Measurements from ENCODE around the gene GRIPAP1. TPM values are rescaled to one million over a fixed set of nuclear protein-coding genes. Genes with fewer than 3 reads are reported as not detected.

Gene GRIPAP1, protein sequence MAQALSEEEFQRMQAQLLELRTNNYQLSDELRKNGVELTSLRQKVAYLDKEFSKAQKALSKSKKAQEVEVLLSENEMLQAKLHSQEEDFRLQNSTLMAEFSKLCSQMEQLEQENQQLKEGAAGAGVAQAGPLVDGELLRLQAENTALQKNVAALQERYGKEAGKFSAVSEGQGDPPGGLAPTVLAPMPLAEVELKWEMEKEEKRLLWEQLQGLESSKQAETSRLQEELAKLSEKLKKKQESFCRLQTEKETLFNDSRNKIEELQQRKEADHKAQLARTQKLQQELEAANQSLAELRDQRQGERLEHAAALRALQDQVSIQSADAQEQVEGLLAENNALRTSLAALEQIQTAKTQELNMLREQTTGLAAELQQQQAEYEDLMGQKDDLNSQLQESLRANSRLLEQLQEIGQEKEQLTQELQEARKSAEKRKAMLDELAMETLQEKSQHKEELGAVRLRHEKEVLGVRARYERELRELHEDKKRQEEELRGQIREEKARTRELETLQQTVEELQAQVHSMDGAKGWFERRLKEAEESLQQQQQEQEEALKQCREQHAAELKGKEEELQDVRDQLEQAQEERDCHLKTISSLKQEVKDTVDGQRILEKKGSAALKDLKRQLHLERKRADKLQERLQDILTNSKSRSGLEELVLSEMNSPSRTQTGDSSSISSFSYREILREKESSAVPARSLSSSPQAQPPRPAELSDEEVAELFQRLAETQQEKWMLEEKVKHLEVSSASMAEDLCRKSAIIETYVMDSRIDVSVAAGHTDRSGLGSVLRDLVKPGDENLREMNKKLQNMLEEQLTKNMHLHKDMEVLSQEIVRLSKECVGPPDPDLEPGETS
- total RNA-seq (34.7 and 67.3 TPM in 2 replicates), polyA plus RNA-seq (44.8 and 65.4 TPM in 2 replicates)

DNA sequence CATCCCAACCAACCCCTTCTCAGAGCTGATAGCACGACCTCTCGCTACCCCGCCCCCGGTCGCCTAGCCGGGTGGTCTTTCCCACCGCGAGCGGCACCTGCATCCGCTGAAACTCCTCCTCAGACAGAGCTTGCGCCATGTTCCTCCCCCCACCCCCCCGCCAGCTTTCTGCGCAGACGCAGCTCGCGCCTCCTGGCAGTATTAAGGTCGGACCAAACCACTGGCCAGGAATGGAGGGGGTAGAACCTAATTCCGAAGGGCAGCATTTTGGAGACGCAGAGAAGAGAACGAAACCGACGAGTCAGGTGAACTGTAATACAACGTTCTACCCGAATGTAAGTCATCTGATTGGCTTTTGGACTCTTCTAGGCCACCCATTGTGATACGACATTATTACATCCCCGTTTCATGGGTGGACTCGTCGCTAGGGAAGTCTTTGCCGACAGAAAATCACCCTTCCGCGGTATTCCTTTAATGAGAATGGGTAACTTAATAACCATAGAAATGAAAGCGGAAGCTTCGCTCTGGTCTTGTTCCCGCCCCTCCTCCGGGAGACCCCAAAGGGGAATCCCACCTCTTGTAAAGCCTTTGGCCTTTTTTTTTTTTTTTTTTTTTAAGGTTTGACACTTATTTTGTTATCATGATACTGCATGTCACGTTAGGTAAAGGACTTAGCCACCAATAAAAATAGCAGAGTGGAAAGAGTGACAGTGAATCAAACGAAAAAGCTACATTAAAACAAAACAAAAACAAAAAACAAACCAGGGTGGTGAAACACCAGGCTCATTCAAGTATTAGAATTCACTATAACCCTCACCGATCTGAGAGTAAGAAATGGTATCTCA is at the start of gene GRIPAP1:
GRIPAP1 (minus strand) TSS at position 174 of the 845 bp plus-strand sequence; CDS start at position 139, 35 bp downstream.
- H3K27ac ChIP-seq, result peak within 1 kb of the TSS; percentile 97
- peak within 1 kb of the TSS; percentile 72 for H3K4me3 ChIP-seq
- no peaks in the 10 kb centered on the region for H3K36me3 ChIP-seq
- H3K4me1 ChIP-seq (ENCODE audit: low read depth), result no peaks in the 10 kb centered on the region
- peak; percentile 87 to 91 for DNase-seq (ENCODE audit: low read depth in 1 of 2, low spot score in 1 of 2)
- no peaks in the 10 kb centered on the region for H3K9me3 ChIP-seq (ENCODE audit: low read depth)
- TF ChIP-seq, protein P1, sequence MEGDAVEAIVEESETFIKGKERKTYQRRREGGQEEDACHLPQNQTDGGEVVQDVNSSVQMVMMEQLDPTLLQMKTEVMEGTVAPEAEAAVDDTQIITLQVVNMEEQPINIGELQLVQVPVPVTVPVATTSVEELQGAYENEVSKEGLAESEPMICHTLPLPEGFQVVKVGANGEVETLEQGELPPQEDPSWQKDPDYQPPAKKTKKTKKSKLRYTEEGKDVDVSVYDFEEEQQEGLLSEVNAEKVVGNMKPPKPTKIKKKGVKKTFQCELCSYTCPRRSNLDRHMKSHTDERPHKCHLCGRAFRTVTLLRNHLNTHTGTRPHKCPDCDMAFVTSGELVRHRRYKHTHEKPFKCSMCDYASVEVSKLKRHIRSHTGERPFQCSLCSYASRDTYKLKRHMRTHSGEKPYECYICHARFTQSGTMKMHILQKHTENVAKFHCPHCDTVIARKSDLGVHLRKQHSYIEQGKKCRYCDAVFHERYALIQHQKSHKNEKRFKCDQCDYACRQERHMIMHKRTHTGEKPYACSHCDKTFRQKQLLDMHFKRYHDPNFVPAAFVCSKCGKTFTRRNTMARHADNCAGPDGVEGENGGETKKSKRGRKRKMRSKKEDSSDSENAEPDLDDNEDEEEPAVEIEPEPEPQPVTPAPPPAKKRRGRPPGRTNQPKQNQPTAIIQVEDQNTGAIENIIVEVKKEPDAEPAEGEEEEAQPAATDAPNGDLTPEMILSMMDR (IDR thresholded peaks at IDR 0.05; ENCODE audit: low read depth, low read length), result no peak
- H3K27me3 ChIP-seq, result no peaks in the 10 kb centered on the region

DNA sequence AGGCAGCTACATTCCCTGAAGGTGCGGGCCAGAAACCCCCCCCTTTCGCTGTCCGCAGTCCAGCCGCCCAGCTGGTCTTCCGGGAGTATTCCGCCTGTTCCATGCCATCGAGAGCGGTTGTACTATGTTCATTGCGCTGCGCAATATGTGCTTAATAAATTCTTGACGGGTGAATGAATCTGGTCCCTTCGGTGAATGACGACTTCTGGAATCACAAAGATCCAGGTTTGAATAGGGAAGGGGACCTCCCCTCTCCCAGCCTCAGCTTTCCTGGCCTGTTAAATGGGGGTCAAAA is 41.9 kb upstream of the GRIPAP1 start:
- Histone ChIP-seq H3K4me1 (ENCODE audit: low read depth) (peaks cover 21% of the 10 kb centered on the region), H3K9me3 (ENCODE audit: low read depth) (no peaks in the 10 kb centered on the region), H3K27me3 (no peaks in the 10 kb centered on the region), H3K36me3 (peaks cover 3% of the 10 kb centered on the region), H3K27ac (no peak overlapping the region), H3K4me3 (no peak overlapping the region)
- no peak for DNase-seq (ENCODE audit: low read depth in 1 of 2, low spot score in 1 of 2)
- TF ChIP-seq, protein P1 (IDR thresholded peaks at IDR 0.05; ENCODE audit: low read depth, low read length), result no peak

DNA sequence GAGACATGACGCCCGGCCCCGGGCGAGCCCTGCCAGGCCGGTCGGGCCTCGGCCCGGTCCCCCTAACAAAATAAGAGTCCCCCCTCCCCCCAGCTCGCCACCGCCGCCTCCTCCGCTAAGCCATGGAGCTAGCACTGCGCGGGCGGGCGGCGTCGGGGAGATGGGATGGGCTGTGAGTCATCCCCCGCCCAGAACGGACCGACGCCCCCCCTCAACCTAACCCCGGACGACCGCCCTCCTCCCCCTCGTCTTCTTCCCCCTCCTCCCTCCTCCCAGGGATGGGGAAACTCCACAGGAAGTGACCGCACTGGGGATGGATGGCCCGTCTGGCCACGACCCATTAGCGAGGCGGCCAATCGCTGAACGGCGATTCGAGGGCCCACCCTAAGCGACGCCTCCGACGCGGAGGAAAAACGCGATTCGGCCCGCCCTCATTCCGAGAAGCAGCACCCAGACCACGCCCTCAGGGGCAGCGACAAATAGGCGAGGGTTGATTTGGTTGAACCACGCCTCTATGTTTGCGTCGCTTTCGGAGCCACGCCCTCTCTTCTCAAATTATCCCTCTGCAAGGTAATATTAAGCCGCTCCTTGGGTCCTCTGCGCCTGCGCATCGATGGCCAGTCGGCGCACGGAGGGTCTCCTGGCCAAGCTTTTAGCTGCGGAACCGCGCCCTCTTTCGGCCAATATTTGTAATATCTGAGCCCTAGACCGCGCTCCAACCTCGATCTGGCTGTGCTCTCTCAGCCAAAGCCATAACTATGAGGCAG is 41.3 kb upstream of the GRIPAP1 start, which contains the start of gene TFE3:
TFE3 (minus strand) TSS at position 138 of the 767 bp plus-strand sequence; CDS start at position 7, 131 bp downstream.
- Histone ChIP-seq H3K4me1 (ENCODE audit: low read depth) (peaks cover 21% of the 10 kb centered on the region), H3K27ac (peak within 1 kb of the TSS; percentile 74), H3K27me3 (no peaks in the 10 kb centered on the region), H3K9me3 (ENCODE audit: low read depth) (no peaks in the 10 kb centered on the region), H3K4me3 (peak within 1 kb of the TSS; percentile 61), H3K36me3 (peaks cover 4% of the 10 kb centered on the region)
- TF ChIP-seq, protein P1 (IDR thresholded peaks at IDR 0.05; ENCODE audit: low read depth, low read length), result peak; percentile 55
- peak; percentile 99 to 100 for DNase-seq (ENCODE audit: low read depth in 1 of 2, low spot score in 1 of 2)

DNA sequence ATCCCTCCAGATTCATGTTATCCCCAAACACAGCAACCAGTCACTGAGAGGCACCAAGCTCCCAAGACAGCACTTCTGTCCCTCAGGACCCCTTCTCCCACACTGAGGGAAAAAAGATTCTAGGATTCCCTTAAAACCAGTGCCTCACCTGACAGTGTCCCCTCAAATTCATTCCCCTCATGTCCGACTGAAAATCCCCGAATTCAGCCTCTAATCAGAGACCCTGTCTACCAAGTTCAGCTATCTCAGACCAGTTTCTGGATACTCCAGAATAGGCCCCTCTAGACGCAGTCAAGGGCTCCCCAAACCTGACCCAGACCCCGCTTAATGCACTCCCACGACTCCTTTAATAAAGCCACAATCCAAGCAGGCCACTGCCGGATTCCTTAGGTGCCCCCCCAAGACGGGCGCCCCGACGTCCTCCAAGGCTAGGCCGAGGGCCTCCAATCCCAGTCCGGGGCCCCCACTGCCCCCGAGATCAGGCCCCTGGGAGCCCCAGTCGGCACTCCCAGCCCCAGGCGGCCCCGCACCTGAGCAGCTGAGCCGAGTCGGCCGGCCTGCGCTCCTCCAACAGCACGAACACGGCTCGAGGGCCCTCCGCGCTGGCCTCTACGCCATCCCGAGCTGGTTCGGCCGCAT is 40.6 kb upstream of the GRIPAP1 start:
- H3K27ac ChIP-seq, result peak overlapping the region; percentile 74
- peaks cover 21% of the 10 kb centered on the region for H3K4me1 ChIP-seq (ENCODE audit: low read depth)
- H3K27me3 ChIP-seq, result no peaks in the 10 kb centered on the region
- H3K36me3 ChIP-seq, result peaks cover 9% of the 10 kb centered on the region
- peak overlapping the region; percentile 61 for H3K4me3 ChIP-seq
- H3K9me3 ChIP-seq (ENCODE audit: low read depth), result no peaks in the 10 kb centered on the region
- peak in 1 of 2 donors; percentile 13 for DNase-seq (ENCODE audit: low read depth in 1 of 2, low spot score in 1 of 2)
- TF ChIP-seq, protein P1 (IDR thresholded peaks at IDR 0.05; ENCODE audit: low read depth, low read length), result no peak

Measured in cardiac muscle cell (in vitro differentiated cells and primary cell).